ENCODE data around the gene CLSTN2. TPM values are rescaled to one million over a fixed set of nuclear protein-coding genes. Genes with fewer than 3 reads are reported as not detected.

The CLSTN2 gene
- total and polyA plus RNA-seq, 2 of the 8 experiments (the other 6 are each of a cell fraction or from before 2014, with no cell fraction given), result 0.39 to 0.52 TPM

GRCh38 chr3:140157161-140157560 lies 222.2 kb downstream of the CLSTN2 start:
- no peak overlapping the region for H2AFZ ChIP-seq (ENCODE audit: low read length)
- no peak overlapping the region for H3K4me3 ChIP-seq (ENCODE audit: extremely low read depth in 1 of 4, insufficient read depth in 2 of 4, low read depth in 3 of 4, low read length in 4 of 4)
- POLR2A ChIA-PET (ENCODE audit: partially characterized antibody), result no interaction called here
- H4K20me1 ChIP-seq (replicated peaks in 1 of 2; ENCODE audit: control insufficient read depth in 1 of 2, insufficient read depth in 2 of 2, low read length in 2 of 2), result no peaks in the 10 kb centered on the region
- no peaks in the 10 kb centered on the region for H3K79me2 ChIP-seq (ENCODE audit: control insufficient read depth in 1 of 2, insufficient read depth in 2 of 2, low read length in 2 of 2)
- no peak overlapping the region for H3K9ac ChIP-seq (replicated peaks in 1 of 4; ENCODE audit: extremely low read depth in 1 of 4, low read depth in 3 of 4, low read length in 3 of 4)
- no peak overlapping the region for H2BK5ac ChIP-seq (ENCODE audit: low read depth, low read length)
- H2BK15ac ChIP-seq (ENCODE audit: low read length), result no peak overlapping the region
- no peaks in the 10 kb centered on the region for H3K27me3 ChIP-seq (replicated peaks in 1 of 4; ENCODE audit: control insufficient read depth in 3 of 4, extremely low read depth in 1 of 4, insufficient read depth in 3 of 4, low read length in 3 of 4)
- H3K56ac ChIP-seq (replicated peaks; ENCODE audit: insufficient read length, low read depth, low read length), result no peak overlapping the region
- 95% methylated on average over 2 of the region's 2 CpGs; no CpG with 5 or more reads in 1 of the 2 experiments for WGBS, 2 experiments (ENCODE audit: extremely low coverage in 1 of 2, insufficient coverage in 1 of 2, insufficient read length in 1 of 2, insufficient replicate concordance in 2 of 2, low coverage in 1 of 2, low lambda C conversion rate in 2 of 2, missing lambda C conversion rate in 1 of 2)
- no peak overlapping the region for H2AK5ac ChIP-seq (ENCODE audit: low read depth, low read length)
- CTCF ChIA-PET (ENCODE audit: partially characterized antibody), result no interaction called here
- H3K23ac ChIP-seq (ENCODE audit: insufficient read length), result no peak overlapping the region
- no peak overlapping the region for H3K4ac ChIP-seq (replicated peaks; ENCODE audit: insufficient read length, low read depth, low read length)
- no peaks in the 10 kb centered on the region for H3K9me3 ChIP-seq (ENCODE audit: insufficient read depth in 2 of 2, low read depth in 1 of 2, low read length in 1 of 2)
- H3K4me1 ChIP-seq (replicated peaks in 1 of 4; ENCODE audit: control insufficient read depth in 3 of 4, insufficient read depth in 4 of 4, low read length in 3 of 4), result no peaks in the 10 kb centered on the region
- FAIRE-seq (no peak), DNase-seq (ENCODE audit: low read depth in 1 of 2, low spot score in 2 of 2) (no peak)
- H4K8ac ChIP-seq (ENCODE audit: extremely low read depth, insufficient read depth, low read length), result no peak overlapping the region
- no peak overlapping the region for H3K27ac ChIP-seq (ENCODE audit: low read depth, low read length)
- no peak overlapping the region for H4K91ac ChIP-seq (replicated peaks; ENCODE audit: insufficient read length, low read length)
- H3K18ac ChIP-seq (ENCODE audit: extremely low read depth, low read length), result no peak overlapping the region
- H3K79me1 ChIP-seq (ENCODE audit: low read depth, low read length), result no peaks in the 10 kb centered on the region
- H2BK12ac ChIP-seq (ENCODE audit: low read depth, low read length), result no peak overlapping the region
- H3K14ac ChIP-seq (ENCODE audit: insufficient read length), result no peak overlapping the region
- H4K5ac ChIP-seq (ENCODE audit: insufficient read length, low read depth, low read length), result no peak overlapping the region
- H3K4me2 ChIP-seq (ENCODE audit: insufficient read depth in 1 of 2, low read depth in 2 of 2, low read length in 2 of 2), result no peak overlapping the region
- H3K36me3 ChIP-seq (ENCODE audit: control insufficient read depth in 2 of 4, insufficient read depth in 4 of 4, low read length in 3 of 4), result no peaks in the 10 kb centered on the region
- TF ChIP-seq FOSL1 (IDR thresholded peaks at IDR 0.05; ENCODE audit: insufficient read depth, low read depth, low read length) (no peak), NANOG (IDR thresholded peaks at IDR 0.05; ENCODE audit: insufficient read depth, low read depth, low read length, poor library complexity, severe bottlenecking) (no peak), USF2 (IDR thresholded peaks at IDR 0.05; ENCODE audit: low read length) (no peak), SP1 (IDR thresholded peaks at IDR 0.05; ENCODE audit: low read depth, low read length) (no peak), KDM5A (IDR thresholded peaks at IDR 0.05; ENCODE audit: low read length) (no peak), GABPA (IDR thresholded peaks at IDR 0.05; ENCODE audit: borderline replicate concordance, insufficient read depth, low read length) (no peak), EZH2 (IDR thresholded peaks at IDR 0.05; ENCODE audit: low read depth, low read length, severe bottlenecking) (no peak), RAD21 (IDR thresholded peaks at IDR 0.05 in 1 of 2, conservative IDR thresholded peaks at IDR 0.05 in 1 of 2; ENCODE audit: low read depth in 2 of 2, low read length in 2 of 2) (no peak), SIRT6 (IDR thresholded peaks at IDR 0.05; ENCODE audit: low read length) (no peak), TEAD4 (IDR thresholded peaks at IDR 0.05; ENCODE audit: low read depth, low read length) (no peak), KDM1A (IDR thresholded peaks at IDR 0.05; ENCODE audit: borderline replicate concordance, low read length) (no peak), HDAC2 (IDR thresholded peaks at IDR 0.05; ENCODE audit: borderline replicate concordance in 1 of 2, low read depth in 2 of 2, low read length in 2 of 2) (no peak), SAP30 (IDR thresholded peaks at IDR 0.05; ENCODE audit: insufficient read depth, insufficient replicate concordance, low read length) (no peak)
- no peaks in the 10 kb centered on the region for H3K23me2 ChIP-seq (ENCODE audit: low read depth, low read length)
- H2BK120ac ChIP-seq (replicated peaks; ENCODE audit: low read depth, low read length), result no peak overlapping the region
- H2BK20ac ChIP-seq (ENCODE audit: low read length), result no peak overlapping the region

All from H1 (cell line).